CD14-positive monocyte (primary cell): ENCODE measurements around the gene GABBR1. TPM values are rescaled to one million over a fixed set of nuclear protein-coding genes. Genes with fewer than 3 reads are reported as not detected.

Experiments used
- DNase-seq, 3 donors: peaks; one replicate each; pipeline ENCODE4 v3.0.0-alpha.2; 2011 to 2022
- H2AFZ ChIP-seq: 2 replicates; pipeline ENCODE4 v1.6.0; 2012; ENCODE audit warnings: mild to moderate bottlenecking, low read depth, low read length, inconsistent platforms; ENCODE audit not compliant: insufficient read depth, poor library complexity, severe bottlenecking
- H3K27ac ChIP-seq, 2 donors: 1 replicate in 1 of 2; 2 replicates in 1 of 2; pipeline ENCODE4 v1.5.1; 2012 to 2013; ENCODE audit warnings: low read length in 2 of 2, control low read depth in 1 of 2, inconsistent platforms in 1 of 2, low read depth in 1 of 2, mild to moderate bottlenecking in 1 of 2
- H3K27me3 ChIP-seq, 2 donors: one replicate each; pipeline versions ENCODE4 v1.6.0 to v1.6.1; 2011 to 2013; ENCODE audit warnings: low read length in 2 of 2; ENCODE audit not compliant: control insufficient read depth in 2 of 2, insufficient read depth in 2 of 2
- H3K36me3 ChIP-seq, 2 donors: replicated peaks in 1 of 2; 1 replicate in 1 of 2; 2 replicates in 1 of 2; pipeline versions ENCODE4 v1.5.1 to v1.6.1; 2012 to 2013; ENCODE audit warnings: low read length in 2 of 2, control low read depth in 1 of 2, inconsistent platforms in 1 of 2, mild to moderate bottlenecking in 1 of 2; ENCODE audit not compliant: insufficient read depth in 2 of 2, control insufficient read depth in 1 of 2
- H3K4me1 ChIP-seq, 2 donors: 1 replicate in 1 of 2; 2 replicates in 1 of 2; pipeline versions ENCODE4 v1.5.1 to v1.6.1; 2012 to 2013; ENCODE audit warnings: low read length in 2 of 2, control low read depth in 1 of 2, inconsistent platforms in 1 of 2, mild to moderate bottlenecking in 1 of 2, moderate library complexity in 1 of 2; ENCODE audit not compliant: insufficient read depth in 2 of 2, control insufficient read depth in 1 of 2
- H3K4me2 ChIP-seq: replicated peaks from 2 replicates; pipeline ENCODE3; 2012; ENCODE audit warnings: low read length, moderate library complexity, mild to moderate bottlenecking; ENCODE audit not compliant: poor library complexity, severe bottlenecking; ENCODE audit errors: extremely low read depth
- H3K4me3 ChIP-seq, 3 experiments: fragments of 200-600 bp in 1 of 3; sonication (generic) in 1 of 3; replicated peaks in 1 of 3; 1 replicate in 2 of 3; 2 replicates in 1 of 3; pipeline ENCODE4 v1.5.1; 2011 to 2013; ENCODE audit warnings: low read length in 3 of 3, mild to moderate bottlenecking in 3 of 3, control low read depth in 2 of 3, low read depth in 2 of 3, inconsistent platforms in 1 of 3, moderate library complexity in 1 of 3
- H3K79me2 ChIP-seq: 2 replicates; pipeline ENCODE4 v1.6.0; 2012; ENCODE audit warnings: mild to moderate bottlenecking, control low read depth, inconsistent platforms, low read length, moderate library complexity; ENCODE audit not compliant: insufficient read depth
- H3K9ac ChIP-seq: 2 replicates; pipeline ENCODE4 v1.6.0; 2017; ENCODE audit warnings: low read length, mild to moderate bottlenecking; ENCODE audit not compliant: insufficient read depth, poor library complexity, severe bottlenecking
- H3K9me3 ChIP-seq, 2 donors: replicated peaks in 1 of 2; 1 replicate in 1 of 2; 2 replicates in 1 of 2; pipeline versions ENCODE4 v1.5.1 to v1.6.1; 2012 to 2013; ENCODE audit warnings: low read length in 2 of 2, control low read depth in 1 of 2; ENCODE audit not compliant: control insufficient read depth in 1 of 2, insufficient read depth in 1 of 2
- H4K20me1 ChIP-seq: 2 replicates; pipeline ENCODE4 v1.6.0; 2012; ENCODE audit warnings: mild to moderate bottlenecking, low read length, control low read depth, moderate library complexity; ENCODE audit not compliant: insufficient read depth
- H3K27ac Mint-ChIP-seq, 7 donors: one replicate each; pipeline ENCODE4 v1.8.0; 2020; ENCODE audit warnings: mild to moderate bottlenecking in 7 of 7, mixed read lengths in 7 of 7, moderate library complexity in 6 of 7, inconsistent platforms in 2 of 7
- H3K27me3 Mint-ChIP-seq, 3 donors: one replicate each; pipeline ENCODE4 v1.8.0; 2021 to 2022; ENCODE audit warnings: low read depth in 3 of 3, mild to moderate bottlenecking in 3 of 3, mixed read lengths in 3 of 3, moderate library complexity in 3 of 3, inconsistent platforms in 1 of 3
- H3K36me3 Mint-ChIP-seq, 2 donors: one replicate each; pipeline ENCODE4 v1.8.0; 2020; ENCODE audit warnings: mixed read lengths in 2 of 2, inconsistent platforms in 1 of 2, mild to moderate bottlenecking in 1 of 2
- H3K4me1 Mint-ChIP-seq: one replicate; pipeline ENCODE4 v1.8.0; 2020; ENCODE audit warnings: mild to moderate bottlenecking, mixed read lengths
- H3K4me3 Mint-ChIP-seq, 2 donors: one replicate each; pipeline ENCODE4 v1.8.0; 2020; ENCODE audit warnings: mild to moderate bottlenecking in 2 of 2, mixed read lengths in 2 of 2, moderate library complexity in 1 of 2
- H3K9me3 Mint-ChIP-seq, 7 donors: one replicate each; pipeline ENCODE4 v1.8.0; 2020 to 2022; ENCODE audit warnings: mixed read lengths in 7 of 7, mild to moderate bottlenecking in 6 of 7, moderate library complexity in 6 of 7, inconsistent platforms in 2 of 7
- WGBS: methylation state at CpG from one replicate; pipeline ENCODE4 v1.1.5; 2013; ENCODE audit warnings: missing lambda C conversion rate; ENCODE audit not compliant: insufficient coverage; 5-methylcytosine and 5-hydroxymethylcytosine counted together
- intact Hi-C, 2 donors: fragments of 100-400 bp; cut with micrococcal nuclease; formaldehyde crosslinking; loops; one replicate each; pipeline versions ENCODE4 v1.15.0 to v1.15.1; 2023
- polyA plus RNA-seq, 3 donors: library from polyadenylated mRNA; depleted of rRNA in 1 of 3; unstranded in 2 of 3; stranded (reverse) in 1 of 3; fragments of 300-500 nt in 2 of 3; fragments of >200 nt in 1 of 3; fragmentation: Illumina TruSeq in 2 of 3; gene quantifications; 1 replicate in 2 of 3; 2 replicates in 1 of 3; pipeline ENCODE4 v1.2.3, GENCODE V29; 2012 to 2021
- TF ChIP-seq, protein P1 (sequence below): fragments of 200-600 bp; IDR thresholded peaks from one replicate; pipeline ENCODE4 v1.8.0; 2022; ENCODE audit warnings: antibody characterized with exemption, mild to moderate bottlenecking

GABBR1 gene
- polyA plus RNA-seq, 3 donors, result 0.91 to 228 (median 1.8) TPM

DNA sequence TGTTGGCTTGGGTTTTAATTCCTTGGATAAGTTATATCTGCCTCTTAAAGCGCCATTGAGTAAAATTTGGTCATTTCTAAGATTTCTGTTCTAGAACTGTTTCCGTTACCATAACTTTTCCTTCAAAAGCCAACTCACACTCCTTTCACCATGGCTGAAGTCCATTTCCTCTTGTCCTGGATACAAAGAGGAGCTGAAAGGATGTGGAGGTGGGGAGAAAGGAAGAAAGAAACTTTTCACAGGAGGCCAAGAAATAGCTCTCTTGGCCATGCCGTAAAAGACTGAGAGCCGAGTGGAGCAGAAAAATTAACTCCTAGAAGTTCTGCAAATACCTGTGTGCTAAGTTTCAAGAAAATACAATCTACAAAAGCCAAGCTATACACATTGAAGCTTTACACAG lies 21.6 kb downstream of the GABBR1 start:
- H3K27ac Mint-ChIP-seq, result no peak overlapping the region
- H2AFZ ChIP-seq, result no peak overlapping the region
- H4K20me1 ChIP-seq, result no peaks in the 10 kb centered on the region
- H3K4me2 ChIP-seq, result no peak overlapping the region
- no peak overlapping the region for H3K27ac ChIP-seq
- H3K36me3 ChIP-seq, result peaks cover 28 to 86% of the 10 kb centered on the region in 2 donors
- TF ChIP-seq, protein P1, sequence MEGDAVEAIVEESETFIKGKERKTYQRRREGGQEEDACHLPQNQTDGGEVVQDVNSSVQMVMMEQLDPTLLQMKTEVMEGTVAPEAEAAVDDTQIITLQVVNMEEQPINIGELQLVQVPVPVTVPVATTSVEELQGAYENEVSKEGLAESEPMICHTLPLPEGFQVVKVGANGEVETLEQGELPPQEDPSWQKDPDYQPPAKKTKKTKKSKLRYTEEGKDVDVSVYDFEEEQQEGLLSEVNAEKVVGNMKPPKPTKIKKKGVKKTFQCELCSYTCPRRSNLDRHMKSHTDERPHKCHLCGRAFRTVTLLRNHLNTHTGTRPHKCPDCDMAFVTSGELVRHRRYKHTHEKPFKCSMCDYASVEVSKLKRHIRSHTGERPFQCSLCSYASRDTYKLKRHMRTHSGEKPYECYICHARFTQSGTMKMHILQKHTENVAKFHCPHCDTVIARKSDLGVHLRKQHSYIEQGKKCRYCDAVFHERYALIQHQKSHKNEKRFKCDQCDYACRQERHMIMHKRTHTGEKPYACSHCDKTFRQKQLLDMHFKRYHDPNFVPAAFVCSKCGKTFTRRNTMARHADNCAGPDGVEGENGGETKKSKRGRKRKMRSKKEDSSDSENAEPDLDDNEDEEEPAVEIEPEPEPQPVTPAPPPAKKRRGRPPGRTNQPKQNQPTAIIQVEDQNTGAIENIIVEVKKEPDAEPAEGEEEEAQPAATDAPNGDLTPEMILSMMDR, result no peak
- no peaks in the 10 kb centered on the region for H3K9me3 ChIP-seq
- H3K9me3 Mint-ChIP-seq, result peaks cover 0 to 2% (median 0%) of the 10 kb centered on the region in 7 donors
- intact Hi-C loops, result no loop called here
- peaks cover 72 to 82% of the 10 kb centered on the region in 2 donors for H3K36me3 Mint-ChIP-seq
- H3K4me3 ChIP-seq, result no peak overlapping the region
- no peaks in the 10 kb centered on the region for H3K4me1 Mint-ChIP-seq
- H3K9ac ChIP-seq, result no peak overlapping the region
- H3K79me2 ChIP-seq, result no peaks in the 10 kb centered on the region
- WGBS, result no CpG with 5 or more reads among the region's 4 CpGs
- no peak overlapping the region for H3K4me3 Mint-ChIP-seq
- H3K27me3 ChIP-seq, result no peaks in the 10 kb centered on the region
- no peak for DNase-seq
- no peaks in the 10 kb centered on the region for H3K4me1 ChIP-seq
- H3K27me3 Mint-ChIP-seq, result no peaks in the 10 kb centered on the region

DNA sequence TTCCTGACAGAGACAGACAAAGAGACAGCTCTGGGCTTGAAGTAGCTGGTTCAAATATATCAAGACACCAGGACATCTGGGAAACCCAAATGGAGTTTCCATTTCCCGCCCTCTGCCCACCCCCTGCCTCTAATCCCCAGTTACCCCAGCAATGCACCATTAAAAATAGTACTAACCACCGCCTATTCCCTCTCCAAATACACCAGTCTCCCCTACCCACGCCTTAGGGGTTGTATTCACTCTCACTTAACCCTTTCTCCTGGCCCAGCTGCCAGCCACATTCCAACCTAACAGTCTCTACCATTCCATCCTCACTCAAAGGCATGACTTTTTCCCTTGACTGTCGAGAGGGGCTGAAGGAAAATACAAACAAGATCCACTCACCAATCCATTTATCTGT lies 22.4 kb downstream of the GABBR1 start:
- H3K27me3 ChIP-seq, result no peaks in the 10 kb centered on the region
- peaks cover 80 to 83% of the 10 kb centered on the region in 2 donors for H3K36me3 Mint-ChIP-seq
- no peak for DNase-seq
- 98% methylated on average over 3 of the region's 4 CpGs for WGBS
- no peaks in the 10 kb centered on the region for H3K27me3 Mint-ChIP-seq
- no peak overlapping the region for H3K27ac ChIP-seq
- TF ChIP-seq, protein P1, result no peak
- no peak overlapping the region for H3K4me3 Mint-ChIP-seq
- no peak overlapping the region for H3K27ac Mint-ChIP-seq
- H4K20me1 ChIP-seq, result no peaks in the 10 kb centered on the region
- H3K36me3 ChIP-seq, result peaks cover 36 to 92% of the 10 kb centered on the region in 2 donors
- H3K9me3 Mint-ChIP-seq, result peaks cover 0 to 2% (median 0%) of the 10 kb centered on the region in 7 donors
- H3K9ac ChIP-seq, result no peak overlapping the region
- H3K4me1 Mint-ChIP-seq, result no peaks in the 10 kb centered on the region
- H3K4me3 ChIP-seq, result no peak overlapping the region
- no peaks in the 10 kb centered on the region for H3K9me3 ChIP-seq
- no peak overlapping the region for H2AFZ ChIP-seq
- no peaks in the 10 kb centered on the region for H3K79me2 ChIP-seq
- no peaks in the 10 kb centered on the region for H3K4me1 ChIP-seq
- no peak overlapping the region for H3K4me2 ChIP-seq
- intact Hi-C loops, result no loop called here
